IMR-90 (cell line): ENCODE measurements around the gene ATIC. TPM values are rescaled to one million over a fixed set of nuclear protein-coding genes. Genes with fewer than 3 reads are reported as not detected.

Experiments
- ATAC-seq: fragments of 200-7000 bp; cut with Tn5 transposase; 2 replicates; pipeline ENCODE4 v1.9.1; 2020; ENCODE audit warnings: low read depth, mild to moderate bottlenecking, moderate library complexity
- BruUV-seq: library from RNA; stranded (reverse); fragments of 400-500 nt; replicated peaks from 2 replicates; lab custom pipeline; 2021; lab: Mats Ljungman, UMichigan
- CTCF ChIA-PET: fragments of 300-600 bp; formaldehyde crosslinking; extraction: SDS; loops from one replicate; lab custom pipeline; 2021; ENCODE audit warnings: antibody characterized with exemption; lab: Yijun Ruan, JAX
- POLR2A ChIA-PET: fragments of 300-600 bp; sonication (Branson Sonifier 250); formaldehyde crosslinking; loops from one replicate; lab custom pipeline; 2022; ENCODE audit warnings: antibody characterized with exemption; ENCODE audit not compliant: unreplicated experiment; lab: Charles Lee
- DNase-seq: peaks from one replicate; pipeline ENCODE4 v3.0.0; 2013
- H2AFZ ChIP-seq: replicated peaks from 2 replicates; pipeline ENCODE3; 2013; ENCODE audit warnings: low read length, mild to moderate bottlenecking; ENCODE audit not compliant: poor library complexity
- H2AK5ac ChIP-seq: 2 replicates; pipeline ENCODE4 v1.6.1; 2013; ENCODE audit warnings: low read depth, low read length, inconsistent platforms
- H2AK9ac ChIP-seq: replicated peaks from 2 replicates; pipeline ENCODE3; 2013; ENCODE audit warnings: mild to moderate bottlenecking, low read depth, low read length, moderate library complexity; ENCODE audit not compliant: poor library complexity
- H2BK120ac ChIP-seq: 2 replicates; pipeline ENCODE4 v1.6.1; 2013; ENCODE audit warnings: low read depth, low read length, inconsistent platforms
- H2BK15ac ChIP-seq: 3 replicates; pipeline ENCODE4 v1.6.1; 2013; ENCODE audit warnings: low read depth, low read length, inconsistent platforms
- H2BK20ac ChIP-seq: 2 replicates; pipeline ENCODE4 v1.6.1; 2013; ENCODE audit warnings: low read depth, mild to moderate bottlenecking, inconsistent platforms, low read length, moderate library complexity
- H2BK5ac ChIP-seq: 2 replicates; pipeline ENCODE4 v1.6.1; 2013; ENCODE audit warnings: mild to moderate bottlenecking, low read depth, low read length, inconsistent platforms; ENCODE audit not compliant: poor library complexity, severe bottlenecking
- H3K14ac ChIP-seq: replicated peaks from 2 replicates; pipeline ENCODE4 v1.6.1; 2013; ENCODE audit warnings: low read depth, low read length, inconsistent platforms
- H3K18ac ChIP-seq: 2 replicates; pipeline ENCODE4 v1.6.1; 2013; ENCODE audit warnings: low read depth, low read length, control low read depth
- H3K23ac ChIP-seq: 2 replicates; pipeline ENCODE4 v1.6.1; 2013; ENCODE audit warnings: low read depth, low read length, inconsistent platforms
- H3K27ac ChIP-seq: 2 replicates; pipeline ENCODE4 v1.5.1; 2013; ENCODE audit warnings: mild to moderate bottlenecking, control low read depth, low read length; ENCODE audit not compliant: insufficient read depth
- H3K27me3 ChIP-seq: 2 replicates; pipeline ENCODE4 v1.6.1; 2013; ENCODE audit warnings: low read length; ENCODE audit not compliant: control insufficient read depth, insufficient read depth
- H3K36me3 ChIP-seq: 2 replicates; pipeline ENCODE4 v1.6.1; 2013; ENCODE audit warnings: low read length, mixed read lengths; ENCODE audit not compliant: control insufficient read depth, insufficient read depth
- H3K4ac ChIP-seq: 2 replicates; pipeline ENCODE4 v1.6.1; 2013; ENCODE audit warnings: low read depth, low read length, inconsistent platforms
- H3K4me1 ChIP-seq: 2 replicates; pipeline ENCODE4 v1.6.1; 2013; ENCODE audit warnings: low read length, mixed read lengths; ENCODE audit not compliant: control insufficient read depth, insufficient read depth
- H3K4me2 ChIP-seq: 2 replicates; pipeline ENCODE4 v1.6.1; 2013; ENCODE audit warnings: low read depth, mild to moderate bottlenecking, control low read depth, low read length, moderate library complexity
- H3K4me3 ChIP-seq: 2 replicates; pipeline ENCODE4 v1.5.1; 2013; ENCODE audit warnings: low read depth, mild to moderate bottlenecking, control low read depth, low read length, moderate library complexity; ENCODE audit not compliant: insufficient read depth
- H3K56ac ChIP-seq: 2 replicates; pipeline ENCODE4 v1.6.1; 2013; ENCODE audit warnings: low read length, inconsistent platforms; ENCODE audit not compliant: insufficient read depth; ENCODE audit errors: extremely low read depth
- H3K79me1 ChIP-seq, 2 experiments: 2 replicates each; pipeline ENCODE4 v1.6.1; 2013; ENCODE audit warnings: low read length in 2 of 2, inconsistent platforms in 1 of 2, low read depth in 1 of 2
- H3K9ac ChIP-seq: 2 replicates; pipeline ENCODE4 v1.6.1; 2013; ENCODE audit warnings: low read depth, low read length, control low read depth
- H3K9me1 ChIP-seq: 2 replicates; pipeline ENCODE4 v1.6.1; 2013; ENCODE audit warnings: low read length, inconsistent platforms; ENCODE audit not compliant: insufficient read depth
- H3K9me3 ChIP-seq: 2 replicates; pipeline ENCODE4 v1.6.1; 2013; ENCODE audit warnings: low read length; ENCODE audit not compliant: control insufficient read depth, insufficient read depth
- H4K20me1 ChIP-seq: 2 replicates; pipeline ENCODE4 v1.6.1; 2013; ENCODE audit warnings: low read length, inconsistent platforms; ENCODE audit not compliant: insufficient read depth
- H4K5ac ChIP-seq: 2 replicates; pipeline ENCODE4 v1.6.1; 2013; ENCODE audit warnings: mild to moderate bottlenecking, low read depth, low read length, control low read depth
- H4K8ac ChIP-seq, 2 experiments: 2 replicates each; pipeline ENCODE4 v1.6.1; 2013; ENCODE audit warnings: low read depth in 2 of 2, low read length in 2 of 2, control low read depth in 1 of 2, inconsistent platforms in 1 of 2
- H4K91ac ChIP-seq: 2 replicates; pipeline ENCODE4 v1.6.1; 2013; ENCODE audit warnings: low read depth, low read length, inconsistent platforms; ENCODE audit not compliant: insufficient read depth
- BHLHE40 ChIP-seq: fragments of 150-350 bp; IDR thresholded peaks from 2 replicates; pipeline ENCODE4 v1.6.1; 2016; ENCODE audit warnings: mild to moderate bottlenecking, low read depth, low read length
- CEBPB ChIP-seq: IDR thresholded peaks from 2 replicates; pipeline ENCODE4 v1.6.1; 2012; ENCODE audit warnings: low read depth, low read length, improper control_type of control experiment
- CHD1 ChIP-seq: IDR thresholded peaks from 2 replicates; pipeline ENCODE4 v1.6.1; 2012; ENCODE audit warnings: low read depth, low read length, improper control_type of control experiment
- ELK1 ChIP-seq: fragments of 150-350 bp; IDR thresholded peaks from 2 replicates; pipeline ENCODE4 v1.6.1; 2016; ENCODE audit warnings: low read depth, mild to moderate bottlenecking, low read length, moderate library complexity, borderline replicate concordance
- FOS ChIP-seq: fragments of 150-350 bp; IDR thresholded peaks from 2 replicates; pipeline ENCODE4 v1.6.1; 2016; ENCODE audit warnings: low read depth, low read length
- MAFK ChIP-seq: IDR thresholded peaks from 2 replicates; pipeline ENCODE4 v1.6.1; 2012; ENCODE audit warnings: low read depth, low read length, improper control_type of control experiment
- MAZ ChIP-seq: IDR thresholded peaks from 2 replicates; pipeline ENCODE4 v1.6.1; 2012; ENCODE audit warnings: low read depth, mild to moderate bottlenecking, low read length, improper control_type of control experiment, moderate library complexity, borderline replicate concordance
- MXI1 ChIP-seq: IDR thresholded peaks from 2 replicates; pipeline ENCODE4 v1.6.1; 2012; ENCODE audit warnings: low read depth, mild to moderate bottlenecking, low read length, moderate library complexity, borderline replicate concordance
- NFE2L2 ChIP-seq: fragments of 150-350 bp; IDR thresholded peaks from 2 replicates; pipeline ENCODE4 v1.6.1; 2016; ENCODE audit warnings: low read depth, mild to moderate bottlenecking, low read length
- POLR2A ChIP-seq: IDR thresholded peaks from 2 replicates; pipeline ENCODE4 v1.6.1; 2012; ENCODE audit warnings: mild to moderate bottlenecking, low read depth, low read length
- RAD21 ChIP-seq: IDR thresholded peaks from 2 replicates; pipeline ENCODE4 v1.6.1; 2012; ENCODE audit warnings: low read length, improper control_type of control experiment
- RCOR1 ChIP-seq: IDR thresholded peaks from 2 replicates; pipeline ENCODE4 v1.6.1; 2012; ENCODE audit warnings: mild to moderate bottlenecking, low read length, improper control_type of control experiment; ENCODE audit not compliant: insufficient replicate concordance
- SMC3 ChIP-seq: fragments of 150-350 bp; IDR thresholded peaks from 2 replicates; pipeline ENCODE4 v1.6.1; 2016; ENCODE audit warnings: low read depth, mild to moderate bottlenecking, antibody characterized with exemption, low read length, moderate library complexity
- USF2 ChIP-seq: fragments of 150-350 bp; IDR thresholded peaks from 2 replicates; pipeline ENCODE4 v1.6.1; 2017; ENCODE audit warnings: mild to moderate bottlenecking, antibody characterized with exemption, low read length, low read depth
- WGBS, 2 experiments: methylation state at CpG; one replicate each; pipeline versions ENCODE4 v1.1.5 to v1.1.7; 2013; ENCODE audit warnings: missing lambda C conversion rate in 2 of 2; ENCODE audit not compliant: insufficient read length in 1 of 2; ENCODE audit errors: extremely low coverage in 2 of 2; 5-methylcytosine and 5-hydroxymethylcytosine counted together
- dilution Hi-C: fragments of 300-500 bp; cut with HindIII; formaldehyde crosslinking; loops from one replicate; pipeline ENCODE4 v1.14.3; 2018; ENCODE audit warnings: low sequenced_read_pairs; ENCODE audit not compliant: unreplicated experiment
- in situ Hi-C: fragments of 300-500 bp; cut with MboI; formaldehyde crosslinking; loops from 3 replicates; pipeline ENCODE4 v1.14.3; 2019; ENCODE audit warnings: low sequenced_read_pairs, inconsistent platforms, mixed read lengths
- intact Hi-C: fragments of 100-400 bp; cut with micrococcal nuclease; formaldehyde crosslinking; loops from 2 replicates; pipeline ENCODE4 v1.10.0; 2022
- polyA plus RNA-seq, 3 experiments: library from polyadenylated mRNA; depleted of rRNA; stranded (reverse); fragments of >200 nt; gene quantifications; 2 replicates each; pipeline ENCODE4 v1.2.3, GENCODE V29; 2012; ENCODE audit warnings: low replicate concordance in 1 of 3
- total RNA-seq: library from RNA; depleted of rRNA; stranded (reverse); fragments of >200 nt; gene quantifications from 2 replicates; pipeline ENCODE4 v1.2.3, GENCODE V29; 2012

The ATIC gene
- total and polyA plus RNA-seq, 2 of the 4 experiments (the other 2 are of a cell fraction): 30.5 to 101 TPM

DNA sequence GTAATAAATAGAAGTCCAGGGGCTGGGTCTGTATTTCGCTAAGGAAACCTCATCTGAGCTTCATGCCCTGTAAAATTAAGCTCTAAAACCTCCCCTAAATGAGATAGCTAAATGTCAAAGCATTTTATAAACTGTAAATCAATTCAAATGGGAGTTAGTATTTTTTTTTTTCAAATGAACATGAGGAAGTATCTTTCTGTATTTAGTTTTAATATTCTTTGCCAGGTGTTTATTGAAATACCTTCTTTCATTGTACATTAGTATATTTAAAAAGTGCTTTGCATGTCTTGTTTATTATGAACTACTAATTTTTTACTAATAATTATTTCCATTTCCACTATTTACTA is 47.7 kb downstream of the ATIC start:
- Histone ChIP-seq H3K14ac (no peak overlapping the region), H3K23ac (no peak overlapping the region), H2BK120ac (no peak overlapping the region), H4K20me1 (peaks cover 13% of the 10 kb centered on the region), H3K27me3 (no peaks in the 10 kb centered on the region), H3K4ac (no peak overlapping the region), H3K27ac (no peak overlapping the region), H4K5ac (no peak overlapping the region), H4K91ac (no peak overlapping the region), H3K9me3 (no peaks in the 10 kb centered on the region), H3K18ac (no peak overlapping the region), H3K79me1 (peaks cover under 1 to 4% of the 10 kb centered on the region in 2 experiments; a peak in 2 of 4 replicates), H2BK15ac (no peak overlapping the region), H4K8ac (no peak overlapping the region), H2BK20ac (no peak overlapping the region), H2BK5ac (no peak overlapping the region), H2AFZ (no peak overlapping the region), H2AK5ac (no peak overlapping the region), H3K56ac (no peak overlapping the region), H3K4me3 (no peak overlapping the region), H3K36me3 (peaks cover 38% of the 10 kb centered on the region), H3K4me1 (peaks cover 3% of the 10 kb centered on the region; the same call in 1 of the 2 replicates), H3K9ac (no peak overlapping the region), H3K4me2 (no peak overlapping the region), H3K9me1 (peaks cover 2% of the 10 kb centered on the region; the same call in 1 of the 2 replicates), H2AK9ac (no peak overlapping the region)
- dilution Hi-C loops (no loop called here), in situ Hi-C loops (no loop called here), intact Hi-C loops (no loop called here)
- no peak for DNase-seq
- WGBS, 2 experiments: no CpG with 5 or more reads among the region's 1 CpG
- TF ChIP-seq FOS: no peak
- no peak for TF ChIP-seq RAD21
- no peak for TF ChIP-seq MAFK
- no peak for TF ChIP-seq CEBPB
- TF ChIP-seq USF2: no peak
- no peak for TF ChIP-seq MXI1
- TF ChIP-seq MAZ: no peak
- TF ChIP-seq BHLHE40: no peak
- TF ChIP-seq POLR2A: no peak
- no peak for TF ChIP-seq NFE2L2
- no peak for TF ChIP-seq RCOR1
- no peak for TF ChIP-seq CHD1
- TF ChIP-seq SMC3: no peak
- no peak for TF ChIP-seq ELK1
- no peak for ATAC-seq
- POLR2A ChIA-PET: no interaction called here
- CTCF ChIA-PET: no interaction called here
- no TSS peak for BruUV-seq
